HG02571 (cell line): ENCODE data around the gene CDCA3.

Source experiments
- ATAC-seq: cut with Tn5 transposase; IDR thresholded peaks from one replicate; pipeline ENCODE4 v1.9.1; 2021; ENCODE audit warnings: mild to moderate bottlenecking, moderate library complexity; ENCODE audit not compliant: unreplicated experiment

Gene CDCA3

DNA sequence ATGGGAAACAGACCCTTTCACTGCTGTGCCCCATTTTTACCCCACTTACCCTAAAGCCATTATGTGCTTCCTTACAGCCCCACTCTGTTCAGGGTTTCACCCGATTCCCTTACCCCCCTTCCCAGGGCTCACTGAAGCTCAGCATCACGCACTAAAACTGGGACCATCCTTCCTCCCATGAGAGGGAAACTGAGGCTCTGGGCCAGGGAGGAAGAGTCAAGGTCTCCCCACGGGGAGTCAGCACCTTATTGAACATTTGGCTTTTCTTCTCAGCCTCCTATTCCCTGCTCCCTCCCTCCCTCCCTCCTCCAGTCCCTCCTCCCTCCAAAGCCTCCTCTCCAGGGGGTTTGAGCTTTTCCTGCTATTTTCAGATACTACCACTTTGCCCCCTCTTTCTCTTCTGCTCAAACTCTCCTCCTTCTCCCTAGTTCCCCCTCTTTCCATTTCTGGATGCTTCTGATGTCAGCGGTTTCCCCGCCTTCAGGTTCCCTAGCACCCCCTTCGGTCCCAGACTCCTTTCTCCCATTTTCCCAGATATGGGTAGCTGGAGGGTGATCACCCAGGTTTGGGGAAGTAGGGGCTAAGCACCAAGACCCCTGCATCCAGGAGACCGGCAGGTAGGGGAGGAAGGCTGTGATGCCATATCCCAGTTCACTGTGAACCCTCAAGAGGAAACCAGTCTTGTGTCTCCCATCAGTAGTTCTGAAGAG, 28.5 kb downstream of the CDCA3 start:
- no peak for ATAC-seq

DNA sequence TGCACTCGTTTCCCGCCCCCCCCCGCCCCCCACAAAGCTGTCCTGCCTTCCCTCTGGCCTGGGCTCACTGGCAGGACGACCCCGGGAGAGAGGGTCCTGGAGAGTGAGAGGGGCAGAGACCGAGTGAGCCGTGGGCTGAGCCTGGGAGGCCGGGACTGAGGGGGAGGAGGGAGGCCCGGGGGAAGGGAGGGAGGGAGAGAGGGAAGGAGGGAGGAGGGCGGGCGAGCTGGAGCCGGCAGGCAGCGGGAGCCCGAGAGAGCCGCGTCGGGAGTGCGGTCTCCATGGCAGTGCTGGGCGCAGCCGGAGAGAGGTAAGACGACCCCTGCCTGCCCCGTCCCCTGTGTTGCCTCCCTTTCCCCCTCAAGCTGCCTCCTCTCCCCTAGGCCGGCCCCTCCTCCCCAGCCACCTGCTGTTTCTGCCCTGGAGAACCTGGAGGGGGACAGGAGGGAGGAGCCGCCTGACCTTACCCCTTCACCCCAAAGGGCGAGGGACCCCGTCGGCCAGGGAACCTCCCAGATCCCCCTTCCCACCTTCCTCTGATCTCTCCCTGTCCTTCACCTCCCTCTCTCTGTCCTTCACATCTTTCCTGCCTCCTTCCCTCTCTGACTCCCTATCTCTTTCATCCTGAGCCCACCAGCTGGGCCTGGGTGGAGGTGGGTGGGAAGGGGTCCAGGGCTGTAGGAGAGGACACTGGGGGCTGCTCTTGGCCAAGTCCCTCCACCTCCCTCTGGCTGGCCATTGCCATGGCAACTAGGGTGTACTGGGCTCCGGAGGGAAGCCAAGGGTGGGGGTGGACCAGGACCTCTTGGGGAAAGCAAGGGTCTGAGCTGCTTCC, 29.3 kb downstream of the CDCA3 start, which contains the start of gene GPR162:
Gene GPR162, plus strand, starts transcription at position 231 of the 835 bp plus-strand sequence. CDS start 2,078 bp downstream, outside the sequence.
- no peak for ATAC-seq

DNA sequence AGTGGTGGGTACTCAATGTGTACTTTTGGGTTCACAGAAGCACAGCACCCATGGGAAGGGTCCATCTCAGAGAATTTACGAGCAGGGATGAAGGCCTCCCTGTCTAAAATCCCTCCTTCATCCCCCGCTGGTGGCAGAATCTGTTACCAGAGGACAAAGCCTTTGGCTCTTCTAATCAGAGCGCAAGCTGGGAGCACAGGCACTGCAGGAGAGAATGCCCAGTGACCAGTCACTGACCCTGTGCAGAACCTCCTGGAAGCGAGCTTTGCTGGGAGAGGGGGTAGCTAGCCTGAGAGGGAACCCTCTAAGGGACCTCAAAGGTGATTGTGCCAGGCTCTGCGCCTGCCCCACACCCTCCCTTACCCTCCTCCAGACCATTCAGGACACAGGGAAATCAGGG, 30.9 kb downstream of the CDCA3 start:
- no peak for ATAC-seq

DNA sequence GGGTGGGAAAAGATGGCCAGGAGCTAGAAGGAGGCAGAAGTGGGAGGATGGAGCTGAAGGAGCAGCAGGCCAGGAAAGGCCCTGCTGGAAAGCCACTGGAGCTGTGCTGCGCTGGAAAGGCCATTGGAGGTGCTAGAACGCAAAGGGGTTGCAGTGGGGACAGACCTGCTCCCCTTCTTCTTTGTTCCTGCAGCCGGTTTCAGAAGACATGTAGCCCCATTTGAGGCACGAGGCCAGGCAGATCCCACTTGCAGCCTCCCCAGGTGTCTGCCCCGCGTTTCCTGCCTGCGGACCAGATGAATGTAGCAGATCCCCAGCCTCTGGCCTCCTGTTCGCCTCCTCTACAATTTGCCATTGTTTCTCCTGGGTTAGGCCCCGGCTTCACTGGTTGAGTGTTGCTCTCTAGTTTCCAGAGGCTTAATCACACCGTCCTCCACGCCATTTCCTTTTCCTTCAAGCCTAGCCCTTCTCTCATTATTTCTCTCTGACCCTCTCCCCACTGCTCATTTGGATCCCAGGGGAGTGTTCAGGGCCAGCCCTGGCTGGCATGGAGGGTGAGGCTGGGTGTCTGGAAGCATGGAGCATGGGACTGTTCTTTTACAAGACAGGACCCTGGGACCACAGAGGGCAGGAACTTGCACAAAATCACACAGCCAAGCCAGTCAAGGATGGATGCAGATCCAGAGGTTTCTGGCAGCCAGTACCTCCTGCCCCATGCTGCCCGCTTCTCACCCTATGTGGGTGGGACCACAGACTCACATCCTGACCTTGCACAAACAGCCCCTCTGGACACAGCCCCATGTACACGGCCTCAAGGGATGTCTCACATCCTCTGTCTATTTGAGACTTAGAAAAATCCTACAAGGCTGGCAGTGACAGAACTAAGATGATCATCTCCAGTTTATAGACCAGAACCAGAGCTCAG, 31.7 kb downstream of the CDCA3 start:
- ATAC-seq = no peak

DNA sequence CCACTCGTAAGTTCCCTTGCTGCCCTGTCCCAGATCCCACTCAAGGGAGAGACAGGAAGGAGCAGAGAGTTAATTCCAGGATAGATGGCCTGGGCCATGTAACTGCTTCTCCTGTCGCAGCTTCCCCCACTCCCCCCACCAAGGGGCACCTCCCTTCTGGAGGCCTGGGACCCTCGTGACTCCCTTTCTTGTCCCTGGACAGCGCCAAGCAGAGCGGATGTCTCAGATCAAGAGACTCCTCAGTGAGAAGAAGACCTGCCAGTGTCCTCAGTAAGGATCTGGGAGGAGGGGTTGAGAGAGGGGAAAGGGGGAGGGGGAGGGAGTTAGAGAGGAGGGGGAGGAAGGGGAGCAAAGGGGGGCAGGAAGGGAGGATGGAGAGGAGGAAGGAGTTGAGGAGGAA, 32.4 kb downstream of the CDCA3 start:
- no peak for ATAC-seq

DNA sequence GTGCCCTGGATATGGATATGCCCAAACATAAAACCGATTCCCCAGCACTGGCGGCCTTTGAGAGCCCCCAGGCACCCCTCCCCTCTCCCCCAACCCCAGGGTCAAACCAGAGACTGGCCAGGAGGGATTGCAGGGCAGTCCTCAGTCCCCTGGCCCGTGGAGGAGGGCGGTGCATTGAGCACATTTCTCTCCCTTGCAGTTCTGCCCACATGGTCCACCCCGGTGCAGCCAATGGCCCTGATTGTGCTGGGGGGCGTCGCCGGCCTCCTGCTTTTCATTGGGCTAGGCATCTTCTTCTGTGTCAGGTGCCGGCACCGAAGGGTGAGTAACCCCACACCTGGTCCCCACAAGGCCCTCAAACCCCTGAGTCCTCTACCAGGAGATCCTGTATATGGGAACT, 32.9 kb downstream of the CDCA3 start:
- ATAC-seq = no peak

DNA sequence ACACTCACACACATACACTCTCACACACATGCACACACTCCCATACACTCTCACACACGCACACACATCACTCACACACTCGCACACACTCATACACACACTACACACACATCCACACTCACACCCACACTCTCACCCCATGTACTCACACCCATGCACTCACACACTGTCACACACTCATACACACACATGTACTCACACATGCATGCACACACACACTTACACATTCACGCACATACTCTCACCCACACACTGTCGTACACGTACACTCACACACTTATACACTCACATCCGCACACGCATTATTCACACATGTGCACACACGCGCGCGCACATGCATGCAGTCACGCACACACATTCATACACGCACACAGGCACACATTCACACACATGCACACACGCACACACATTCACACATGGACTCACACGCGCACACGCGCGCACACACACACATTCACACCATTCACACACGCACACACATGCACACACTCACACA, 33.4 kb downstream of the CDCA3 start:
- no peak for ATAC-seq

DNA sequence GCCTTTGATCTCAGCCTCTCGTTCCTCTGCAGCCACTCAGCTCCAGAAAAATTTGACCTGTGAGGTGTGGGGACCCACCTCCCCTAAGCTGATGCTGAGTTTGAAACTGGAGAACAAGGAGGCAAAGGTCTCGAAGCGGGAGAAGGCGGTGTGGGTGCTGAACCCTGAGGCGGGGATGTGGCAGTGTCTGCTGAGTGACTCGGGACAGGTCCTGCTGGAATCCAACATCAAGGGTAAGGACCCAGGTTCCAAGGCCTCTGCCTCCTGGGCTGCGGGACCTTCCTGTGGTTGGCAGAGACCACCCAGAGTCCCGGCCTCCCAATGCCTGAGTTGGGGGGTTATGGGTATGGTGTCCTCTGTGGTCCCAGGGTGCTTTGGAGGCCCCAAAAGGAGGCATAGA, 34.0 kb downstream of the CDCA3 start:
- no peak for ATAC-seq

DNA sequence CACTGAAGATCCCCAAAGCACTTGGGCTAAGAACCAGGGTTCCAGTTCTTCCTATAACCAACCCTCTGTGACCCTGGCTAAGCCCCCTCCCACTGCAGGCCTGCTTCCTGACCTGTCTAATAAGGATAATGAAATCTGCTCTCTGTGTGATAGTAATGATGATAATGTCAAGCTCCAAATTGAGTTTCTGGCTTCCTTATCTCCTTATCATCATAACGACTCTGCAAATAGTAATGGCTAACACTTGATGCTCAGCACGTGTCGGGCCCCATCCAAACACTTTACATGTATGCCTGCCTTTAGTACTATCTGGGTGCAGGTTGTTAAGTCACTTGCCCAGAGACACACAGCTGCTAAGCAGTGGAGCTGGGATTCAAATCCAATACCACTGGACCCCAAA, 34.5 kb downstream of the CDCA3 start:
- no peak for ATAC-seq

DNA sequence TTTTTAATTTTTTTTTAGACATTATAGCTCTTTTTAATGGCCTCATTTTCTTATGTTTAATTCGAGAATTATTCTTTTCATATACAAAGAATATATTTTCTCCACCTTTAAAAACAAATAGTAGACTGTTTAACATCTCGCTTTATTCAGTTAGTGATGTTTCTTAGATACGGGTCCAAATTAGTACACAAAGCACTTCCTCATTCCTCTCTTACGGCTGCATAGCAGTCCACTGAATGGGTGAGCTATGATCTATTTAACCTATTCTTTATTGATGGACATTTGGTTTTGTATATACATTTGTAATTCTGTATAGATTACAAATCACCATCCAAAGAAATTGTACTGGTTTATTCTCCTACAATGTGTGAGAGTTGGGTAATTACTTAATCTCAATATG, 37.7 kb downstream of the CDCA3 start:
- ATAC-seq = no peak

DNA sequence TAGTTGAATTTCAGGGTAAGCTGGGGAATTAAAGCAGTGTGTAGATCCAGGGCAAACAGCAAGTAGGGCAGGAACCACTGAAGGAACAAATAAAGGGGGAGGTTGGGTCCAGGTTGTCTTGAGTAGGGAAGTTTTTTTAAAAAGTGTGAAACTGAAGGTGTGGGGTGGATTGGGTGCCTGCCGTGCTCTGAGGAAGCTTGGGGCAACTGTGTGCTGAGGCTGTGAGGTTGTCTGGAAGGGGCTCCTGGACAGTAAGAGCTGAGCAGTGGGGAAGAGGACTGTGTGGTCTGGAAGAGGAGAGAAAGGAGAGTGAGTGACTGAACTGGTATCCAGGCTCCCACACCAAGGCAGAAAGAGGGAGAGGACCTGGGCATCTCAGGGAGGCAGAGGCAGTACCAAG, 40.3 kb downstream of the CDCA3 start:
- ATAC-seq = no peak

DNA sequence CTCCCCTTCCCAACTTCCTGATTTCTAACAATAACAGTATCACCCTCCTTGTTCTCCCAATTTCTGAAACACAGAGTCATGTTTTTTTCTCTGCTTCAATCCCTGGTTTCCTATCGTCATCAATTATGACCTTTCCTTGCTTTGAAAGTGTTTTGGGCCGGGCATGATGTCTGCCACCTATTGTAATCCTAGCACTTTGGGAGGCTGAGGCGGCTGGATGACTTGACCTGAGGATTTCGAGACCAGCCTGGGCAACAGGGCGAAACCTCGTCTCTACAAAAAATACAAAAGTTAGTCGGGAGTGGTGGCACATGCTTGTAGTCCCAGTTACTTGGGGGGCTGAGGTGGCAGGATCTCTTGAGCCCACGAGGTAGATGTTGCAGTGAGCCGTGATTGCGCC, 42.0 kb downstream of the CDCA3 start:
- ATAC-seq = no peak

DNA sequence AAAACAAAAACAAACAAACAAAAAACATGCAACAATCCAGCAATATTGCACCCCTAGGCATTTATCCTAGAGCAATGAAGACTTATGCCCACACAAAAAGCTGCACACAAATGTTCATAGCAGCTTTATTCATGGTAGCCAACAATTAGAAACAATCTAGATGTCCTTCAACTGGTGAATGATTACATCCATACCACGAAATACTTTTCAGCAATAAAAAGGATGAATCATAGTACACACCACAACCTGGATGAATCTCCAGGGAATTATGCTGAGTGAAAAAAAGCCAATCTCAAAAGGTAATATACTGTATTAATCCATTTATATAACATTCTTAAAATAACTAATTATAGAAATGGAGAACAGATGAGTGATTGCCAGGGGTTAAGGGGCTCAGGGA, 43.9 kb downstream of the CDCA3 start:
- ATAC-seq = no peak

DNA sequence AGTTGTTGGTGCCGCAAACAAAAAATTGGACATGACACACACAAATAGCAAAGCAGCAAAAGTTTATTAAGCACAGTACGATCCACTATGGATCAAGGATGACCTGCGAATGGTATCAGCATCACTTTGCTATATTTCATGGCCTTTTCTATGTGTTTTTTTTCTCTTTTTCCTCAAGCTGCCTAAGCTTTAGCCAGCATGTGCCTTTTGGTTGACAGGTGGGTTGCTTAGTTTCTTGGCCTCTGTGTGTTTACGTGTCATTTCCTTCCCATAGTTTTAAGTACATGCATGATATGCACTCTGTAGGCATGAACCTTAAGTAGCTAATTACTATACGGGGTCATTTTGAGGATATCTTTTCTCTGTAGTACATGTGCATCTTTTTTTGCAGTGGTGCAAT, 51.9 kb downstream of the CDCA3 start:
- no peak for ATAC-seq
